Measurements from ENCODE around the gene HCFC1. TPM values are rescaled to one million over a fixed set of nuclear protein-coding genes. Genes with fewer than 3 reads are reported as not detected.

The HCFC1 gene
- polyA plus RNA-seq, 1 of the 3 experiments (the other 2 are of a cell fraction), result 9.5 TPM

- no peak overlapping the region for H2AFZ ChIP-seq (ENCODE audit: low read depth)
- TF ChIP-seq NFIC (IDR thresholded peaks at IDR 0.05; ENCODE audit: borderline replicate concordance), result no peak
- no peak for TF ChIP-seq FOXJ3 (CRISPR knock-in tag; IDR thresholded peaks at IDR 0.05)
- TF ChIP-seq YY1 (IDR thresholded peaks at IDR 0.05; ENCODE audit: low read depth), result no peak
- TF ChIP-seq USF2 (IDR thresholded peaks at IDR 0.05; ENCODE audit: borderline replicate concordance, low read depth, low read length), result no peak
- TF ChIP-seq RAD21 (IDR thresholded peaks at IDR 0.05; ENCODE audit: low read length), result no peak
- no peak for TF ChIP-seq TEAD4 (IDR thresholded peaks at IDR 0.05; ENCODE audit: borderline replicate concordance, insufficient read depth)
- no peak for TF ChIP-seq NRF1 (IDR thresholded peaks at IDR 0.05; ENCODE audit: low read depth, low read length)
- no peak for TF ChIP-seq FOSL2 (IDR thresholded peaks at IDR 0.05; ENCODE audit: borderline replicate concordance, low read depth)
- no peak for TF ChIP-seq GATA2 (CRISPR knock-in tag; IDR thresholded peaks at IDR 0.05)
- no peak for TF ChIP-seq PBX3 (IDR thresholded peaks at IDR 0.05)
- TF ChIP-seq TCF12 (IDR thresholded peaks at IDR 0.05), result no peak
- no peak for TF ChIP-seq USF1 (IDR thresholded peaks at IDR 0.05; ENCODE audit: borderline replicate concordance, low read depth)
- TF ChIP-seq EZH2phosphoT487 (IDR thresholded peaks at IDR 0.05; ENCODE audit: borderline replicate concordance, low read depth), result no peak
- TF ChIP-seq, protein P1, sequence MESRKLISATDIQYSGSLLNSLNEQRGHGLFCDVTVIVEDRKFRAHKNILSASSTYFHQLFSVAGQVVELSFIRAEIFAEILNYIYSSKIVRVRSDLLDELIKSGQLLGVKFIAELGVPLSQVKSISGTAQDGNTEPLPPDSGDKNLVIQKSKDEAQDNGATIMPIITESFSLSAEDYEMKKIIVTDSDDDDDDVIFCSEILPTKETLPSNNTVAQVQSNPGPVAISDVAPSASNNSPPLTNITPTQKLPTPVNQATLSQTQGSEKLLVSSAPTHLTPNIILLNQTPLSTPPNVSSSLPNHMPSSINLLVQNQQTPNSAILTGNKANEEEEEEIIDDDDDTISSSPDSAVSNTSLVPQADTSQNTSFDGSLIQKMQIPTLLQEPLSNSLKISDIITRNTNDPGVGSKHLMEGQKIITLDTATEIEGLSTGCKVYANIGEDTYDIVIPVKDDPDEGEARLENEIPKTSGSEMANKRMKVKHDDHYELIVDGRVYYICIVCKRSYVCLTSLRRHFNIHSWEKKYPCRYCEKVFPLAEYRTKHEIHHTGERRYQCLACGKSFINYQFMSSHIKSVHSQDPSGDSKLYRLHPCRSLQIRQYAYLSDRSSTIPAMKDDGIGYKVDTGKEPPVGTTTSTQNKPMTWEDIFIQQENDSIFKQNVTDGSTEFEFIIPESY (IDR thresholded peaks at IDR 0.05; ENCODE audit: borderline replicate concordance, low read depth), result no peak
- no peak for TF ChIP-seq EP300 (IDR thresholded peaks at IDR 0.05; ENCODE audit: borderline replicate concordance in 1 of 2, low read depth in 1 of 2, low read length in 1 of 2)
- H3K36me3 ChIP-seq (replicated peaks in 1 of 2; ENCODE audit: control insufficient read depth in 1 of 2, insufficient read depth in 2 of 2, low read length in 1 of 2), result peaks cover 0 to 8% of the 10 kb centered on the region in 2 experiments
- no peaks in the 10 kb centered on the region for H3K9me3 ChIP-seq
- H4K20me1 ChIP-seq (ENCODE audit: insufficient read depth), result peaks cover 4% of the 10 kb centered on the region; the same call in 1 of the 2 replicates
- H3K79me2 ChIP-seq (ENCODE audit: insufficient read depth), result no peaks in the 10 kb centered on the region
- CTCF ChIA-PET, result no interaction called here
- no peaks in the 10 kb centered on the region for H3F3A ChIP-seq (replicated peaks; ENCODE audit: insufficient read depth)
- no peaks in the 10 kb centered on the region for H3K9me2 ChIP-seq
- 43% methylated on average over 4 of the region's 4 CpGs for WGBS (ENCODE audit: low lambda C conversion rate)
- H3K9ac ChIP-seq, result no peak overlapping the region
- no peaks in the 10 kb centered on the region; a peak in 1 of 4 replicates for H3K4me1 ChIP-seq (ENCODE audit: control insufficient read depth in 1 of 2, insufficient read depth in 2 of 2, low read depth in 1 of 2, low read length in 1 of 2)
- no peak overlapping the region for H3K4me2 ChIP-seq
- H3K27me3 ChIP-seq (ENCODE audit: insufficient read depth), result peaks cover 9% of the 10 kb centered on the region; the same call in 1 of the 2 replicates
- no peak overlapping the region; a peak in 1 of 4 replicates for H3K27ac ChIP-seq (ENCODE audit: low read depth in 2 of 2, low read length in 1 of 2)
- DNase-seq, result peak; percentile 46
- H3K4me3 ChIP-seq (ENCODE audit: low read depth in 2 of 2, low read length in 1 of 2), result no peak overlapping the region
- POLR2A ChIA-PET, result interaction anchor here (0.7 kb wide), 1 partner anchor 76 kb away, joined by 4 read pairs; no protein-coding TSS in a partner anchor
Observed at GRCh38 chrX:154008521-154008920, 36.9 kb upstream of the HCFC1 start.
